ENCODE data around the gene SULT1A1.
"Not testable (repeated sequence)": the region's sequence is repeated elsewhere in the genome, so short reads cannot be mapped to it uniquely, and the experiment has no call there.

SULT1A1 gene

GRCh38 chr16:28608496-28608808 lies 1.4 kb downstream of the SULT1A1 start:
- DNase-seq, result not testable (repeated sequence)

- not testable (repeated sequence) for DNase-seq
Observed at GRCh38 chr16:28607681-28608495, 2.0 kb downstream of the SULT1A1 start.

- DNase-seq, result no peak
Observed at GRCh38 chr16:28607116-28607623, 2.7 kb downstream of the SULT1A1 start.

- DNase-seq, result no peak
Observed at GRCh38 chr16:28606291-28607115, 3.3 kb downstream of the SULT1A1 start.

GRCh38 chr16:28604186-28604565 lies 5.7 kb downstream of the SULT1A1 start:
- DNase-seq, result no peak

GRCh38 chr16:28603381-28604185 lies 6.3 kb downstream of the SULT1A1 start:
- DNase-seq, result no peak

GRCh38 chr16:28602529-28602928 lies 7.3 kb downstream of the SULT1A1 start:
- DNase-seq, result no peak

- DNase-seq, result not testable (repeated sequence)
Observed at GRCh38 chr16:28602062-28602461, 7.8 kb downstream of the SULT1A1 start.

GRCh38 chr16:28601589-28601988 lies 8.3 kb downstream of the SULT1A1 start:
- not testable (repeated sequence) for DNase-seq

GRCh38 chr16:28600965-28601364 lies 8.9 kb downstream of the SULT1A1 start:
- DNase-seq, result not testable (repeated sequence)

GRCh38 chr16:28599377-28600285 lies 10.2 kb downstream of the SULT1A1 start:
- DNase-seq, result not testable (repeated sequence)

GRCh38 chr16:28597692-28598261 lies 12.1 kb downstream of the SULT1A1 start:
- no peak for DNase-seq

GRCh38 chr16:28596840-28597691 lies 12.8 kb downstream of the SULT1A1 start, which contains the start of gene SULT1A2:
Gene SULT1A2, minus strand, starts transcription at chr16:28597050. Its CDS starts 1,120 bp downstream, at chr16:28595930.
- DNase-seq, result no peak

GRCh38 chr16:28596115-28596630 lies 13.7 kb downstream of the SULT1A1 start:
- no peak for DNase-seq

GRCh38 chr16:28595451-28595850 lies 14.4 kb downstream of the SULT1A1 start:
- not testable (repeated sequence) for DNase-seq

GRCh38 chr16:28592979-28593553 lies 16.8 kb downstream of the SULT1A1 start:
- DNase-seq, result no peak

- DNase-seq, result no peak
Observed at GRCh38 chr16:28592511-28592910, 17.3 kb downstream of the SULT1A1 start.

- DNase-seq, result no peak
Observed at GRCh38 chr16:28591355-28591754, 18.5 kb downstream of the SULT1A1 start.

Data from NCI-H526 (cell line).